Stimulated activated CD4-positive, alpha-beta T cell treated with anti-CD3 and anti-CD28 coated beads, Interleukin-1b, Interleukin-23, amount 100 ng/mL, for 48 hours (primary cell): ENCODE measurements around the gene COLGALT1.
A peak's percentile ranks its signal among the peaks of the same experiment; 100 is the strongest.

Source experiments
- DNase-seq: peaks from one replicate; pipeline ENCODE4 v3.0.0-alpha.2; 2020

Gene COLGALT1

GRCh38 chr19:17602217-17602616 is 46.8 kb downstream of the COLGALT1 start:
- no peak for DNase-seq

GRCh38 chr19:17602872-17603510 is 47.5 kb downstream of the COLGALT1 start:
- DNase-seq = no peak

- DNase-seq = no peak
Observed at GRCh38 chr19:17604372-17605025, 49.0 kb downstream of the COLGALT1 start.

- DNase-seq = no peak
Observed at GRCh38 chr19:17605117-17605516, 49.7 kb downstream of the COLGALT1 start.

- DNase-seq = peak; percentile 91
Observed at GRCh38 chr19:17605761-17606589, 50.5 kb downstream of the COLGALT1 start.

- DNase-seq = no peak
Observed at GRCh38 chr19:17606590-17607185, 51.2 kb downstream of the COLGALT1 start.

- DNase-seq = no peak
Observed at GRCh38 chr19:17607936-17608335, 52.5 kb downstream of the COLGALT1 start.

GRCh38 chr19:17610384-17610783 is 54.9 kb downstream of the COLGALT1 start:
- DNase-seq = no peak

- no peak for DNase-seq
Observed at GRCh38 chr19:17611462-17612244, 56.2 kb downstream of the COLGALT1 start.

GRCh38 chr19:17614476-17614875 is 59.0 kb downstream of the COLGALT1 start:
- no peak for DNase-seq

- DNase-seq = no peak
Observed at GRCh38 chr19:17615889-17616685, 60.6 kb downstream of the COLGALT1 start.

- DNase-seq = no peak
Observed at GRCh38 chr19:17616686-17616960, 61.2 kb downstream of the COLGALT1 start.

- DNase-seq = peak; percentile 24
Observed at GRCh38 chr19:17616961-17617806, 61.7 kb downstream of the COLGALT1 start.

GRCh38 chr19:17617807-17618192 is 62.4 kb downstream of the COLGALT1 start:
- no peak for DNase-seq

GRCh38 chr19:17618281-17618903 is 62.9 kb downstream of the COLGALT1 start:
- no peak for DNase-seq

- no peak for DNase-seq
Observed at GRCh38 chr19:17618936-17619335, 63.5 kb downstream of the COLGALT1 start.

GRCh38 chr19:17620696-17621095 is 65.2 kb downstream of the COLGALT1 start:
- DNase-seq = no peak

- DNase-seq = no peak
Observed at GRCh38 chr19:17623224-17623935, 67.9 kb downstream of the COLGALT1 start.

GRCh38 chr19:17624314-17624991 is 69.0 kb downstream of the COLGALT1 start:
- DNase-seq = no peak
